Right renal pelvis (tissue), 4 donors: ENCODE results near the gene PREPL. TPM values are rescaled to one million over a fixed set of nuclear protein-coding genes. Genes with fewer than 3 reads are reported as not detected.
"Not testable (repeated sequence)": the region's sequence is repeated elsewhere in the genome, so short reads cannot be mapped to it uniquely, and the experiment has no call there.

Source experiments
- DNase-seq, 4 donors: peaks; one replicate each; pipeline ENCODE4 v3.0.0-alpha.2; 2013; ENCODE audit warnings: low read depth in 4 of 4, low spot score in 3 of 4, missing footprints in 1 of 4
- polyA plus RNA-seq, 4 donors: library from polyadenylated mRNA; unstranded; fragments of 120-200 nt; gene quantifications; one replicate each; pipeline ENCODE4 v1.2.1, GENCODE V29; 2013; ENCODE audit not compliant: insufficient read length in 4 of 4

Gene PREPL
- polyA plus RNA-seq, 4 donors: 167 to 184 (median 171) TPM

DNA sequence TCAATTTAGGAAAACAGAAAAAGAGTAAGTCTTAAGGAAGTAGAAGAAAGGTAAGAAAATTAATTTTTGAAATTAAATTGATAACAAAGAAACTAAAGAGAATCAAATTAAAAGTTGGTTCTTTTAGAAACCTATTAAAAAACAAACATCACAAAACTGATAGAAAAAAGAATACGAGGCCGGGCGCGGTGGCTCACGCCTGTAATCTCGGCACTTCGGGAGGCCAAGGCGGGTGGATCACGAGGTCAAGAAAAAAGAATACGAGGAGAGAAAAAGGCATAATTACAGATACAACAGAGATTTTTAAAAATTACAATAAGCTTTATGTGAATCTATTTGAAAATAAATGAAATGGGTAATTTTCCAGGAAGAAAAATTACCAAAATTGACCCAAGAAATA, 11.8 kb downstream of the PREPL start:
- no peak for DNase-seq

DNA sequence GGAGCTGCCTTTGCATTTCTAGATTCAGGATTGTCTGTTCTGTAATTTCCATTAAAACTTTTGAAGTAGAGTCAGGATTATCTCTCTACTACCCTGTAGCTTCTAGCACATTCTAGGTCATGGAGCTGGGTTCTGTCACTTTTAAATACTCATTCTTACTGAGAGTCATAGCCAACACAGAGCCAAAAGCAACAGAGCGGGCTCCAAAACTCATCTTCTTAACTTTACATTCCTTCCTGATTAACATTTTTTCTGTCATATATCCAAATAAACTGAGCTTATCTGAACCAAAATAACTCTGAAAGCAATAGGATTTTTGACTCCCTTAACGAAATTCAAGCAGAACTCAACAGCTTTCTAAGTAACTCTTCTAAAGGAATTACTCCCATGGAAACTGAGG, 12.9 kb downstream of the PREPL start:
- DNase-seq: no peak

DNA sequence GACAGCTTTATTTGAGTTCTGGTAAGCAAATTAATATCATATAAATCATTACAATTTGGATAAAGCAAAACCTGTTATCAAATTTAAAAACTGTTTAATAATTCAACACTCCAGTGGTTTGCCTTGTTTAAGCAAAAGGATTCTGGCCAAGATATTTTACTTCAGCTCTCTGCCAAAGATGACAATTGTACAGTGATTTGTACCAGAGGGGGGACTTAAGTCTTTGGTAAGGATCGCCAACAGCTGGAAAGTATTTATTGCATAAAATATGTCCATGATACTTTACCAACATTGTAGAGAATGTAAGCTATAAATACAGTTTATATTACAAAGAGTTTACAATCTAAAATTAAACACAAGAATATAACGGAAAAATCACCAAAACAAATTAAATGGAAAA, 13.8 kb downstream of the PREPL start:
- DNase-seq: no peak

DNA sequence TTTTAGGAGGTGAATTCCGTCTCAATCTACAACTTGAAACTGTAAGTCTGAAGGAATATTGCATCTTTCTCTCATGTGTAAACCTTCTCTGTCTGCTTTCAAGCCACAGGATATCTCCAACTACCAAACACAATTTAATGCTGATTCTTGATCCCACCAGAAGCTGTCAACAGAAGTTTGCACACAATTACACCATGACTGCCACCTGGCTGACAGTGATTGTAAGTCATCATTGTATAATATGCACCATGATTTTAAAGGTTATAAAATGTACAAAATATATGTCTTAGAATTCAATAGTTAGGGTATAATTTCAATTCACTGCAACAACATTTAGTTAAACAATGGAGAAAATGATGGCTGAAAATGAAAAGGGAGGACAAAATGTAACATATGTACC, 18.4 kb downstream of the PREPL start:
- DNase-seq: no peak

DNA sequence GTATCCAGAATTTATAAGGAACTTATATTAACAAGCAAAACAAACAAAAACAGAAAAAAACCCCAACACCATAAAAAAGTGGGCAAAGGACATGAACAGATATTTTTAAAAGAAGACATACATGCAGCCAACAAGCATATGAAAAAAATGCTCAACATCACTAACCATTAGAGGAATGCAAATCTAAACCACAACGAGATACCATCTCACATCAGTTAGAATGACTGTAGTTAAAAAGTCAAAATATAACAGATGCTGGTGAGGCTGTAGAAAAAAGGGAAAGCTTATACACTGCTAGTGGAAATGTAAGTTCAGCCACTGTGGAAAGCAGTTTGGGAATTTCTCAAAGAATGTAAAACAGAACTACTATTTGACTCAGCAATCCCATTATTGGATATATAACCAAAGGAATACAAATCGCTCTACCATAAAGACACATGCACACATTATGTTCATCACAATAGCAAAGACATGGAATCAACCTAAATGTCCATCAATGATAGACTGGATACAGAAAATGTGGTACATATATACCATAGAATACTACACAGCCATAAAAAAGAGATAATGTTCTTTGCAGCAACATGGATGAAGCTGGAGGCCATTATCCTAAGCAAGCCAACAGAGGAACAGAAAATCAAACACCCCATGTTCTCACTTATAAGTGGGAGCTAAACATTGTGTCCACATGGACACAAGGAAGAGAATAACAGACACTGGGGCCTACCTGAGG, 25.3 kb downstream of the PREPL start:
- no peak for DNase-seq

DNA sequence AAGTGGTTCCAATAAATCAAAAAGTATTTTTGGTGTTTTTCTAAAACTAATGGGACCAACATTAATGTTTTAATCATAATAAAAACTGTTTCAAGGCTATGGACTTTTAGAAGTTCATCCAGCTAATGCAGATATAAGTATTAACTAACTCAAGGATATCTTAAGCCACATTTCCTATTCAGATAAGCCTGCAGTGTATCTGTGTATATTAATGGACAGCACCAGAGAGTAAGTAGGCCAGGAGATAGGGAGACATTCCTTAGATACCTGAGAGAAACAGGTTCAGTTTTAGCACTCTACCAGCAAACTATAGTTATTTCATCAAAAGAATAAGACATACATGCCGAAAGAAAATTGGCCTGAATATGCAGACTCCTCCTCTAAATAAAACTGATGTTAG, 27.3 kb downstream of the PREPL start:
- DNase-seq: no peak

DNA sequence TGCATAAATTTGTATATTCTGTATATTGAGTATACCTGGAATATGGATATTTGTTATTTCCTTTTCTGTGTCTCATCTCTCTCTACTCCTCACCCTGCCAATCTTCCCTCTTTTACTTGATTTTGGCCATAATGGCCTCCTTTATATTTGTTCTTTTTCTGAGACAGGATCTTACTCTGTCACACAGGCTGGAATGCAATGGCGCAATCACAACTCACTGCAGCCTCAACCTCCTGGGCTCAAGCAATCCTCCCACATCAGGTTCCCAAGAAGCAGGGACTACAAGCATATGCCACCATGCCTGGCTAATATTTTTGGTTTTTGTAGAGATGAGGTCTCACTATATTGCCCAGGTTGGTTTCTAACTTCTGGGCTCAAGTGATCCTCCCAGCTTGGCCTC, 30.5 kb downstream of the PREPL start:
- DNase-seq: no peak

DNA sequence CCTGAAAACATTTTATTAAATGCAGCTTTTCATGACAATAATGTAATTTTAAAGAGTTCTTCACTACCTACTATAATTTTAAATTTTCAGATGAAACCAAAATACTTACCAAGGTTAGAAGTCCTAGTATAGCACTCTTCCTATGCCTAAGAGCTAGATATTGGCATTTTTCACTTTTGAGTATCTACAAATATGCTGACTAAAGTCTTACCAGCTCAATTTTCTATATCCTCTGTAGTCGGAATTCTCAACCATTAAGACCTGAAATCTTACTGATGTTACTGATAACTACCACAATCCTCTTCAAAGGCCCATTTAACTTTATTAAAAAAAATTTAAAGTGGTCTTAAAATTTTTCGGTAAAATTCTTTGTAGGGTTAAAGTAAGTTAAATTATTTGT, 32.0 kb downstream of the PREPL start:
- no peak for DNase-seq

DNA sequence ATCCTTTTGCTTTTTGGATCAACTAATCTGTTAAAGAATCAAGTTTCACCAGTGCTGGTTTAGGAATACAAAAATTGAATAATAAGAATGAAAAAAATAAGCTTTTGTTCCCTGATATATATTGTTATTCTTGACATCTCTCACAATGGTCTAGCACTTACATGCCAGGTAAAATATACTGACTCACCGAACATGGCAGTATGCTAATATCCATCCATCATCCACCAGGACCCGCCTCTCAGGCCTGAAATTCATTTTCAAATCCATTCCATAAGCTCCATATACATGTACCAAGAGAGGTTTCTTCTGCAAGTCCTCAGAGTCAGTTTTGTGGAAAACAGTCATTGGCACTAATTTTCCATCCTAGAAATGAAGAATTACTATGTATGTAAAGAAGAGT, 32.5 kb downstream of the PREPL start:
- DNase-seq: no peak

DNA sequence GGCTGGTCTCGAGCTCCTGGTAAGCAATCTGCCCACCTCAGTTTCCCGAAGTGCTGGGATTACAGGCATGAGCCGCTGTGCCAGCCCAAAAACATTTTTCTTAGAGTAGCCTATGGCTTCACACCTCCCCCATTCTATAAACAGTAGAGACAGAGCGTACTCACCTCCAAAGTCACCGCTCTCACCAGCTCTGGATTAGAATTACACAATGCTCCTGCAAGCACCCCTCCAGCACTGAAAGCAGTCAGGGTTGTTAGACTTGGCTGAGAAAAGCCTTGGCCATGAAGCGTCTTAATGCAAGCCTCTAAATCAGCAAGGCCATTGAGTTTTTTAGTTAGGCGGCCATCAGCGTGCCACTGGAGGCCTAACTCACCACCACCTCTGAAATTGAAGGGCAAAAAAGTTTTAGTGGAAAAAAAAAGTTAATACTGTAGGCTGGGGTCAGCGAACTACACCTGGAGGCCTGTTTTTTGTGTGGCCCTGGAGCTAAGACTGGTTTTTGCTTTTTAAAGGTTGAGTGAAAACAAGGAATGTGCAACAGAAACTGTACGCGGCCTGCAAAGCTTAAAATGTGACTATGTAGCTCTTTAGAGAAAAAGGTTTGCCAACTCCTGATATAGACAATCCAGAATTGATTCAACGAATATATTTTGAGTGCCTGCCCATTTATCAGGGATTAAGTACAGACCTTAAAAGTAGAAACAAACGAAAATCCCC, 34.6 kb downstream of the PREPL start:
- no peak for DNase-seq

DNA sequence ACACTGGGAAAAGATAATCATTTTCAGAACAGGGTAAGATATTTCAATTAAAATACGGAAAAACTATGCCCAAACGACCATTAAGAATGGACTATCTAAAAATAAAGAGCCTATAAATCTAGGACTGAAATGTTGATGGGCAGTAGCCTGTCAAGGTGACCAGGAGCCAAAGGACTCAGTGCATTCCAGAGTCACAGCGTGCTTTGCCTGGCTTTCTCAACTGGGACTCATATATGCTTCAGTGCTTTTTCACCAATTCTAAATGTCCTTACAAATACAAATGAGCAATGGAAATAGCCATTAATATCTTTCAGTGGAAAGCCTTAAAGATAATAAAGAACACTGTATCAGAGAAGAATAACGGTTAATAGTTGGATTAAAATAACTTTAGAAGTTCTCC, 35.4 kb downstream of the PREPL start:
- DNase-seq: no peak

DNA sequence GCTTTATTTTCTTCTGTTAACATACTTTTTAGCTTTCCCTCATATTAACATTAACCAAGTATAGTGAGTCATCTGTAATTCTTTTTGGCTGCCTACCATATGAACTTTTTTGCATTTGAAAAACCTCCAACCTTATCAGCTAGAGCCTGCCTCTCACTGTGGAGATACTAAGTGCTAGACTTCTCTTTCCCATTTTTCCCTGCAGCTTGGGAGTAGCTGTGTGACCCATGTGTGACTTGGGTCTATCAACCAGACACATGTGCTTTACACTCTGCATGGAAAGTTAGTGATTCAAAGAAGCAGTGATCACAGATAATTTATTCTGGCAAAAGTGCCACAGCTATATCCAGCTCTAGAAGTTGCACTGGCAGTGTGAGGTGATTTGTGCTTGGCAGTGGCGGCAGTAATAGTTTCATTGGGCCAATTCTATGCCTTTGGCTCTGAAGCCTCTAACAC, 36.3 kb downstream of the PREPL start:
- DNase-seq: no peak

DNA sequence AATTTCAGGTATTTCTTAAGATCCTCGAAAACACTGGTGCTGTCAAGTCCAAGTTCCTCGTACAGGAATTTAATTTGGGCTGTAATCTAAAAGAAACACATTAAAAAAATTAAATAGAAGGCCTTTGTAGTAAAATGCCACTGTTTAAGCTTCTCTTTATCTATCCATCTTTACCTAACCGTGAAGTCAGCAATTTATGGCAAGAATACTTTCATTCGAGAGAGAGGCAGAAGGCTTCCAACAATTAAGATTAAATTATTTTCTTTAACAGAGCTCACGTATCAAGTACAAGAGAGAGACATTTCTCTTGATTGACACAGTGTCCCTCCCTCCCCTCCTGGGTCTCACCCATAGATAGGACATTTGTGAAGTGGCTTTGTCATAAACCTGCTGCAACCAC, 39.9 kb downstream of the PREPL start:
- DNase-seq: no peak

DNA sequence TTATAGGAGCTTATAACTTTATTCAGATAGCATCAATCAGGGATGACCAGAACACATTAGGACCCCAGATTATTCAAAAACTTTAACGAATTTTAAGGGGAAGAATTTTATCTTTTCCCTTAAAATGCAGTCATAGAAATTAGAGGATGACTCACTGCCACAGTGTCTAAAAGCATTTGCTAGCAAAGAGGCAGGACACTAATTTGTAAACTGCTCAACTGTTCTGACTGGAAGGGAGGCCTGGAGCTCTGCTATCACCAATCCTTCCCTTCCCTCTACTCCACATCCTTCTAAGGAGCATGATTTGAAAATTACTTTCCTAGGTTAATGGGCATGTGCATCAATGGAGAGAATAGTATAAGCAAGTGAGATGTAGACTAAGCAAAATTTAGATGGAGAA, 40.5 kb downstream of the PREPL start:
- DNase-seq: no peak

DNA sequence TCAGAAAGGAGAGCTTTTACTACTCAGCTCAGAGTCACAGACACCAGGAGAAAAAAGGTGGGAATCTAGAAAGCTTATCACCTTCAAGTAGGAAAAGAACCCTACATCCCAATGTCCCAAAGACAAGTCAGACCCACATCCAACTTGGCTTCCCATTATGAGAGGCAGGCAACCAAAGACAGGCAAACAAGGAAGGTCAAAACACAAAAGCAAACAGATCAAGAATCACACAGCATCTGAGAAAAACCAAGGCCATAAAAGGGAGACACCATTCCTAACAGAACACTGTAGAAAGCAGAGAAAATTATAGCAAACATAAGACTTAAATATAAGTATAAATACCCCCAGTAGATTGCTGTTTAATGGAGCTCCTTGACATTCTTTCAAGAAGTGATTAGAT, 45.3 kb downstream of the PREPL start:
- no peak for DNase-seq

DNA sequence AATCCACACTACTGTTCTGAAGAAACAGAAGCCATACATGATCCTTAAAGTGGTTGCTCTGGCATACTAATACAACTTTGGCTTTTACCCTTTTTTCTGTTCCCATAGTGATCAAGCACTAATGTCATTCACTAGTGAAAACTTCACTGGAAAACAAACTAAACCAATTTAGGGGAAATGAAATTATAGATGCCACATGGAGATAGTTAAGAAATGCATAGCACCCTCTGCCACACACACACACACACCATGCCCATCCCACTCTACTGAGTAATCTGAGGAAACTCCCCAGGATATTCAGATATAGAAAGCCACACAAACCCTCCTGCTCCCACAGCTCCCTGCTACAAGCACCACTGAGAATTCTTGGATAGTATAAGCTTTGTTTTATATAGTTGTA, 46.9 kb downstream of the PREPL start:
- no peak for DNase-seq

DNA sequence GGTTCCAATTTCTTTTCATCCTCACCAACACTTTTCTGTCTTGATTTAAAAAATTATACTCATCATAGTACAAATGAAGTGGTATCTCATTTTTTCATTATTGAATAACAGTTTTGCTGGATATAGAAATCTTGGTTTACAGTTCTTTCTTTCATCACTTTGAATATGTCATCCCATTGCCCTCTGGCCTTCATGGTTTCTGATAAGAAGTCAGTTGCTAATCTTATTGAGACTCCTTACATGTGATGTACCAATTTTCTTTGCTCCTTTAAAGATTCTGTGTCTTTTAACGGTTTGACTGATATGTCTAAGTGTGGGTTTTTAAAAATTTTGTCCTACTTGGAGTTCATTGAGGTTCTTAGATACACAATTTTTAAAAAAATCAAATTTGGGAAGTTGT, 51.0 kb downstream of the PREPL start:
- no peak for DNase-seq

DNA sequence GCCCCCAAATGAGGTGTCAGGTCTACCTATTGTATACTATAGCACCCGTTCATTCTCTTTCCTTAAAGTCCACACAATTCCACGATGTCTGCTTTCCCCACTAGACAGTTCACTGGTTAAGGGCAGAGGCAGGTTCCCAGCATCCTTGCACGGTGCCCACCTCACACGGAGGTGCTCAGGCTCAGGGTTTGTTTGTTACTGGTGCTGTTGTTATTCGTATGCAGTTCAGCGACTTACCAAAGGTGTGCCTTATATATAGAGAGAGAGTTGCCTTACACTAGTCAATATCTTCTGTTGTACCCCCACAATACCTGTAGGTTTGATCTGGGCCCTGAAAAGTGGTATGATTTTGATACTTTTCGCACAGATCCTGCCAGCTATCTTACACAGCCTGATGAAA, 55.4 kb downstream of the PREPL start:
- DNase-seq: no peak

DNA sequence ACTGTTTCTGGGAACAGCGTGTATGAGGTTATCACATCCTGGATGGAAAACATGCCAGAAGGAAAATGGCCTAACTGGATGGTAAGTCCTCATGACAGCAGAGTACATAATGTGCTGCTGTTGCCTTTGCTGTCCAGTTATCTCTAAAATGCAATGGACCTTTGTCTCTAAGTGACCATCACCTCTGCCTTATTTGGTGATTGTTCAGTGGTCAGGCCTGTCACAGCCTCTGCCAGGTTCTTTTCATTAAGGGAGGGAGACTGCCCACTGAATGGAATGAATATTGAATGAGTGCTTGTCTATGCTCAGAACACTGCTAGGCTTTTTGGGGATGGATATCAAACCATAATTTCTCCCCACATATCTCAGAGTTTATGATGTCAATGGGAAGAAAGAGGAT, 57.0 kb downstream of the PREPL start:
- no peak for DNase-seq

DNA sequence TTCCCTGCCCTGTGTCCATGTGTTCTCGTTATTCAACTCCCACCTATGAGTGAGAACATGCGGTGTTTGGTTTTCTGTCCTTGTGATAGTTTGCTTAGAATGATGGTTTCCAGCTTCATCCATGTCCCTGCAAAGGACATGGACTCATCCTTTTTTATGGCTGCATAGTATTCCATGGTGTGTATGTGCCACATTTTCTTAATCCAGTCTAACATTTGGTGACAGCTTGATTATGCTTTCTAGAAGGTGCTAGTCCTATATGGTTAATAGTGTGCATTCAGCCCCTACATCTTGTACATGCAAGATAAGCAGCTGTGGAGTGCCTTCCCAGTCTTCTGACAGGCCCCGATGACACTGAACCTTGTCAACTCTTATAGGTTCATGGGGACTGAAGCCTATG, 57.5 kb downstream of the PREPL start:
- DNase-seq: not testable (repeated sequence)

DNA sequence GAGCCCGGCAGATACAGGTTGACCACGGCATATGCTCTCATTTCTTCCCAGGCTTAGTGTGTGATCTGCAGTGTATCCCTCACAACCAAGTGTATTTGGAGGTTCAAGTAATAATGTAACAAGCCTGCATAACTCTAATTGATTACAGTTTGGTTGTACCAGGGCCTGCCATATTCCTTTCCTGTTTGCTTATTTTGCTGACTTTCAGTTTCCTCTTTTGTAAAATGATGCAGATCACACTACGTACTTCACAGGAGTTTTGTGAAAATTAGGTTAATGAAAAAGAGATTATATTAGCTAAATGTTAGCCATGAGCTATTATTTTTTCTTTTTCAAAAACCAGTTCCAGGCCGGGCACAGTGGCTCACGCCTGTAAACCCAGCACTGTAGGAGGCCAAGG, 60.2 kb downstream of the PREPL start:
- DNase-seq: no peak

DNA sequence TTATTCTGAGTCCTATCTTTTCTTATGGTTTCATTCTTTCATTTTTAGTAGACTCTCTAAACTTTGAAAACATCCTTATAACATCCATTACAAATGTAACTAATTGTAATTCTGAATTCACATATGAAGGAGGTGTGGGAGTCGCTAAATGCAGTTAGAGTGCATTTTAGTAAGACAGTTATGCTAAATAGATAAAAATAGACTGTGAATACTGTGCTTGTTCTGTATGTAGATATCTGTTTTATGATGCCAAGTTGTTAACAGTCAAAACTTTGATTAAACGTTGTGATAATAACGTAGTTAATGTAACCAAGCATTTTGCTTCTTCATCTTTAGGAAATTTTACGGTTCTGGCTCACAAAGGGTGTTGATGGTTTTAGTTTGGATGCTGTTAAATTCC, 61.7 kb downstream of the PREPL start:
- no peak for DNase-seq
